NT2/D1 (cell line): ENCODE results near the gene CEP43.

ENCODE experiments used
- SUZ12 ChIP-seq: IDR thresholded peaks from 2 replicates; pipeline ENCODE4 v1.6.1; 2011; ENCODE audit not compliant: insufficient read length, insufficient read depth; ENCODE audit errors: extremely low read depth
- YY1 ChIP-seq: IDR thresholded peaks from 2 replicates; pipeline ENCODE4 v1.6.1; 2011; ENCODE audit not compliant: insufficient read length, insufficient read depth

GRCh38 chr6:166952121-166952520 lies 47.1 kb upstream of the CEP43 start:
- TF ChIP-seq YY1, result no peak
- TF ChIP-seq SUZ12, result no peak
